ENCODE results near the gene SLC44A3.

SLC44A3 gene

DNA sequence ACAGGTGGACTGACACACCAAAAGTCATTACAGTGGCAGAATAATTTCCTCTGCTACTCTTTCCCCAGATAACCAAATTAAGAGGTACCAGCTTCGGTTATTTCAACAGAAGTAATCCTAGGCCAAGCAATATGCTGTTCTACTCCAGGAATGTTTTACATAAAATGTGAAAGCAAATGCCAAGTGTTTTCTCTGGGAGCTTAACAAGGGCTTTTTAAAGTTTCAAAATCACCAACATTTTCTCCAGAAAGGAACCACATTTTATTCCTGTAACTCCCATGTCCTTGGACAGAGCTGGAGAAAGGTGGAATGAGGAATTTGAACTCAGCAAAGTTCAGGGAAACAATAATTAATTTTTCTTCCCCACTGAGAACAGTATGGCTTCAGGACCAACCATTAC lies 79.6 kb downstream of the SLC44A3 start:
- in situ Hi-C loops (cut with MboI; ENCODE audit: low sequenced_read_pairs), result no loop called here

GRCh38 chr1:94901841-94902240 lies 81.7 kb downstream of the SLC44A3 start:
- in situ Hi-C loops (cut with MboI; ENCODE audit: low sequenced_read_pairs), result no loop called here

DNA sequence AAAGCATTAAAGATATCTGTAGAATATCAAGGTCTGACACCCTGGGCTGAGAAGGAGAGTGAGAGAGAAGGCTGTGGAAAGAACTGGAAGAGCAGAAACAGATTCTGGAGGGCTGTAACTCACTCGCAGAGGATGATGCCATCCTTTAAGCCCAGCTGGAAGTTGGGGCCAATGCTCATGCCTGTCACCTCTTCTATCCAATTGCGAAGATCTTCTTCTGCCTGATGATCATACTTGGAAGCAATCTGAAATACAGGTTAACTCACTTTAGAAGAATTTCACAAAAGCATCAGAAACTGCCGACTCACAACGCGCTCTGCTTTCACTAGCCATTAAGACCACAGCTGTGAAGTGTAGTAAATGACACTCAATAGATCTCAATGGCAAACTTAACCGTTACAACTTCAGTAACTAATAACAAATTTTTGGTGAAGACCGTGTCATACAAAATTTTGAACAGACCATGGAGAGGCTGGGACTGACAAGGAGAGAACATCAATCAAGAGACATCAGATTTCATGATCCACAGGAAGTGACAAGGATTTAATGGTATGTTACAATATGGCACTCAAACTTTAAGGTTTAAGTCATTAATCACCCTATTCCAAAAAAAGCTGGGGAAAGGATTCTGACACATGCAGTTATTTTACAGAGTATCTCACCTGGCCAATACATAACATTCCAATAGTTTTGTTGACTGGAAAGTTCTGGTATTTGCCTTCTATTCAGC lies 83.3 kb downstream of the SLC44A3 start:
- in situ Hi-C loops (cut with MboI; ENCODE audit: low sequenced_read_pairs), result no loop called here

DNA sequence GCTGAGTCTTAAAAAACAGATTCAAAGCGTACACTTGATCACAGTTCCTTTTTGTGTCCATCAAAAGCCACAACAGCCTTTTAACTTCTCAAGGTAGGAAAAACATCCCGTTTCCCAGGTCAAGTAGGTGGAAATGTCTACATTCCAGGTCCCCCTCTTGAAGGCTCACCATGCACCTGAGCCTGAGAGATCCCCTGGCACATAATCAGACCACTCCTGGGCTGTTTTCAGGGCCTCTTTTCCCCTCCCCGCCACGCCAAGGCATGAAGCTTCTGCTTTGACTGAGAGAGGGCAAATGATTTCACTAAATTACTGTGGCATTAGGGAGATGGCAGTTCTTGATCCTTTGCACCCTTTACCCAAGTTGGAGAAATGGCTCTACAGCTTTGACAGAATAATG lies 85.0 kb downstream of the SLC44A3 start:
- in situ Hi-C loops (cut with MboI; ENCODE audit: low sequenced_read_pairs), result no loop called here

DNA sequence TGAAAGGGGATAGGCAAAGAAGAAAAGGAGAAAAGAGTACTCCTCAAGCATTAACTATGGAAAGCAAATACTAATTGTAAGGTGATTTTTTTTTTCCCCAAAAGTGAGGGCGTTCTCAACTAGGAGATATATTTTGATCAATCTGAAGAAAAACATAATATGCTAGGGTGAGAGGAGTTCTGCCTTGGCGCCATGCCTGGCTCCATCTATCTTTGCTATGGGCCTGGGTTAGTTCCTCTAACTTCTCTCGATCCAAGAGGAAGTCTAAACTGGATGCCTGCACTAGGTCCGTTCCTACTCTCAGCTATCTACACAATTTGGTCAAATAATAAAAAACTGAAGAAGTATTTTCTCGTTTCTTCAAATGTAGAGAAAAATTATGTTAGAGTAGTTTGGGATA lies 86.2 kb downstream of the SLC44A3 start:
- in situ Hi-C loops (cut with MboI; ENCODE audit: low sequenced_read_pairs), result no loop called here

DNA sequence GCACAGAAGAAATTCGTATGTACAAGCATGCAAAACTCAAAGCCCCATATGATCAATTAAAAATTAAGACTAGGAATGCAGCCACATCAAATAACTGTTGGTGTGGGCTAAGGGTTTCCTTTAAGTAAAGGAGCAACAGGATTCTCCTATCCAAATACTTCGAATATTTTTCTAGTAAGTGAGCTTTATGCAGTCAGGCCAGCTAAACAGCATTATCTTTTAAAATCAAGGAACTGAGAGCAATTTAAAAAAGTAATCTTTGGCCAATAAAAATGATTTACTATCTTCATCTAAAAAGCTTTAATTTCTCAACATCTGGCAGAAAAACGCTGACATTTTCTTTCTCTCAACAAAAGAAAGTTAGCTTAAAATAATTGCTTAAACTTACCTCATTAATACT lies 87.0 kb downstream of the SLC44A3 start:
- in situ Hi-C loops (cut with MboI; ENCODE audit: low sequenced_read_pairs), result no loop called here

DNA sequence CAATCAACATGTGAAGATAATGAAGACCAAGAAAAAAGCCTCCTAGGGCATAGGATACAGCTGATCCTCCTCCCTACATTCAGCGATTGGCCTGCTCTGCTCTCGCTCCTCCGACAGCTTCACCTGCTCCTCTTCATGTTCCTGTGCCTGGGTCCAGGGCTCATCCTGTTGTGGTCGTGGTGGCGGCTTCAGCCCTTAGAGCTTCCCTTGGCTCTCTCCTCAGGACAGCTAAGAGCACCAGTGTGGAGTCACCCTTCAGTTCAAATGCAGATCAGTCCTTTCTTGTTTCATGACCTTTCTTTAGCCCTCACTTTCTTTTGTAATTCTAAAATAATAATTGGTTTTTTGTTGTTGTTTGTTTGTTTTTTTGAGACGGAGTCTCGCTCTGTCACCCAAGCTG lies 88.0 kb downstream of the SLC44A3 start:
- in situ Hi-C loops (cut with MboI; ENCODE audit: low sequenced_read_pairs), result no loop called here

DNA sequence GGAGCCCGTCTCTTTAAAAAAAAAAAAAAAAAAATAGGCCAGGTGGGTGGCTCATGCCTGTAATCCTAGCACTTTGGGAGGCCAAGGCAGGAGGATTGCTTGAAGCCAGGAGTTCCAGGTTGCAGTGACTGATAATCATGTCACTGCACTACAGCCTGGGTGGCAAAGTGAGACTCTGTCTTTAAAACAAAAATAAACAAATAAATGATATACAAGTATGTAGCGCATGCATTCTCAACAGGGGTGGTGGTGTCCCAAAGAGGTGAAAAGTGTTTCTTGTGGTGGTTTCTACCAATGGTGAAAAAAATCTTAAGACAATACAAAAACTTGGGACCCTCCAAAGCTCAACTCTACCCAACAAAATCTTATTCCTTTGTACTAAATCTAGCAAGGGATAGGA lies 88.8 kb downstream of the SLC44A3 start:
- in situ Hi-C loops (cut with MboI; ENCODE audit: low sequenced_read_pairs), result no loop called here

DNA sequence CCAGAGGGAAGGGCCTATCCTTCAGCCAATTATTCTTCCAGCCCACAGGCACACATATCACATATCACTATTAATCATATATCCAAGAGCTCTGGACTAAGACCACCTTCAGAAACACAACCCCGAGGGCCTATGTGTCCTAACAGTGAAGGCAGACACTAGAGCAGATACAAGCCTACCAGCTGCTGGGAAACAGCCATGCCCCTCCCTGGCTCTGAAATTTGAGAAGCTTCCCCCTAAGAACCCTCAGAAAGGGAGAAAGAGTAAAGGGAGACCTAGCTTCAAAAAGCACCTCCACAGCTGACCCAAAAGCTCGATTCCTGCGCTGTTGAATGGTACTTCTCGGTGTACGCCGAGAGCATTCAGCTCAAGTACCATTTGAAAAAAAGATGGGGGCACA lies 89.3 kb downstream of the SLC44A3 start:
- in situ Hi-C loops (cut with MboI; ENCODE audit: low sequenced_read_pairs), result no loop called here

DNA sequence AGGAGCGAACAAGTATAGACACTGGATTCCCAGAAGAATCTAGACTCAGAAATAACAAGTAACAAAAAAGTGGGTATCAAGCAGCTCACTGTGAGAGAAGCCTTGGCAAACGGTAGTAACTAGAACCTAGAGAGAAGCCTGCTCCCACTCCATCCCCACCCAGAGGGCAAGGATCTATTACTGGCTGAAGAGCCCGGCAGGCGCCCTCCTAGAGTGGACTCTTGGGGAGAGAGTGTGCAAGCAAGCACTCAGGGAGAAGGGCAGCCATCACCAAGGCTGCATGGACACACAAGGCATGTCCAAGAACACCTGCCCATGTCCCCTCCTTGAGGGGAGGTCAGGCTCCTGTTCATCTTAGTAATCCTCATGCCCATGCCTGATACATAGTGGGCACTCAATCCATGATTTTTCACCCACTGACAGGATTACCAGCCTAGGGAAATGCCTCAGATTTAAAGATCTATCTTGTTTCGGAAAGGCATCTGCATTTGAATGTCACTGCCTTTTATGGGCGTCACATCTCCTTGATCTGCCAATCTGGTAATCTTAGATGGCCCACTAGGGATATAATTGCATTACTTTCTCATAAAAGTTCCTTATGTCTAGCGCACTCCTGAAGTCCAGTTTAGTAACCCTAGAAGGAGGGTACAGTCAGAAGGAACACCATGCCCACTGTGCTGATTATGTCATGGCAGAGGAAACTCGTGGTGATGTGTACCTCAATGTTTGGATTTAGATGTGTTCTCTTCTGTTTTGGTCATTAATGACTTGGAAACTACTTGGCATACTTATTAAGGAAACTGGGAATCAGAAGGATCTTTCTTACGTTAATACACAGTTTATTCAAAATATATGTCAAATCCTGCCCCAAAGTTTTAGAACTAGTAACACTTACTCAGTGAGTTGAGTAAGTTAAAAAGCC lies 92.4 kb downstream of the SLC44A3 start:
- in situ Hi-C loops (cut with MboI; ENCODE audit: low sequenced_read_pairs), result no loop called here

GRCh38 chr1:94917251-94917650 lies 97.1 kb downstream of the SLC44A3 start:
- in situ Hi-C loops (cut with MboI; ENCODE audit: low sequenced_read_pairs), result no loop called here

- in situ Hi-C loops (cut with MboI; ENCODE audit: low sequenced_read_pairs), result no loop called here
Measured at GRCh38 chr1:94919241-94920030, 99.3 kb downstream of the SLC44A3 start.

GRCh38 chr1:94920061-94920460 lies 99.9 kb downstream of the SLC44A3 start:
- in situ Hi-C loops (cut with MboI; ENCODE audit: low sequenced_read_pairs), result no loop called here

GRCh38 chr1:94921977-94922376 lies 101.8 kb downstream of the SLC44A3 start:
- in situ Hi-C loops (cut with MboI; ENCODE audit: low sequenced_read_pairs), result no loop called here

- in situ Hi-C loops (cut with MboI; ENCODE audit: low sequenced_read_pairs), result no loop called here
Measured at GRCh38 chr1:94922761-94923331, 102.7 kb downstream of the SLC44A3 start.

DNA sequence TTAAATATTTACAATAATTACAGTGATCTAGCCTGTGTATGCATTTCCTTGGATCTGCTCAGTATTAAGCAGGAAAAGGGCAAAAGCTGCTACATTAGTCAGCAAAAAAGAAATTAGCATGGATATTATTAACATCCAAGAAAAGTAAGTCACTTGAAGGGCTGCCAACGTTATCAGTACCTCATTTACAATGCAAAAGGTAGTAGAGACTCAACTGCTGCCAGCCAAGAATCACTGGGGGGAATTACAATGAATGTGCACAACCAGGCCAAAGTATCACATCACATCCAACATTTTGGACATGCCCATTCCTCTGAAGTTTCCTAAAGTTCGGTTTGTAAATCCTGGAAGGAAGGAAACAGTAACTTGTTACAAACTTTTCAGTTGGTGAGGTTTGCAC lies 104.8 kb downstream of the SLC44A3 start:
- in situ Hi-C loops (cut with MboI; ENCODE audit: low sequenced_read_pairs), result no loop called here

DNA sequence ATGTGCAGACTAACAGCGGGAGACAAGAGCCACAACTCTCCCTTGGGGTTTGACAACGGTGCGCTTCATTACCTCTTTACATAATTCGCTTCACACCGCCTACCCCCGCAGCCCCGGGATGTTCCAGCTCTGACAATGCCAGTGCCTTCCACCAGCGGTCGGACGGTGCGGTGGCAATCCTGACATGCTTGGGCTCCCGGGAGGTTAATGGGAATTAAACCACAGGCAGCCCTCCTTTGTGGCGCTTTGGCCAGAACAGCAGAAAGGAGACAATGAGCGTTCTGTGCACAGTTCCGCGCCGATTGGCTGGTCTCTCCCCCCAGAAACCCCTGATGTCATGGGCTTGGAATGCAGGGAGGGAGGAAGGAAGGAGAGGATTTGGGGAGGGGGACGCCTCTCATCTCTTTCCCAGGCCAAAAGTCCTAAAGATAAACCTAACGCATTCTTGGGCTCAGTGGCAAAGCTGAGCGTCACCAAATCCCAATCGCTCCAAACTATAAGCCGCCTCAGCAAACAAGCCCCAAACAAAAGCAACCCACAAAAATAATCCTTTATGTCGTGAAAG lies 105.5 kb downstream of the SLC44A3 start:
- in situ Hi-C loops (cut with MboI; ENCODE audit: low sequenced_read_pairs), result no loop called here

GRCh38 chr1:94926126-94926914 lies 106.2 kb downstream of the SLC44A3 start:
- in situ Hi-C loops (cut with MboI; ENCODE audit: low sequenced_read_pairs), result no loop called here

- in situ Hi-C loops (cut with MboI; ENCODE audit: low sequenced_read_pairs), result no loop called here
Measured at GRCh38 chr1:94926915-94927404, 106.8 kb downstream of the SLC44A3 start, which contains the start of gene CNN3. Gene CNN3, minus strand, starts transcription at chr1:94927110. Its CDS starts 216 bp downstream, at chr1:94926894.
